Thyroid gland (tissue), 4 donors: ENCODE results near the gene NFIA.

Experiments used
- CTCF ChIP-seq, 6 experiments: fragments of 200-600 bp in 3 of 6; fragments of 450-650 bp in 3 of 6; sonication (generic) in 3 of 6; IDR thresholded peaks; one replicate each; pipeline ENCODE4 v1.5.1; 2016 to 2019; ENCODE audit warnings: antibody characterized with exemption in 6 of 6, mild to moderate bottlenecking in 2 of 6, inconsistent platforms in 1 of 6, moderate library complexity in 1 of 6
- POLR2A ChIP-seq, 2 donors: fragments of 450-650 bp; IDR thresholded peaks; one replicate each; pipeline ENCODE4 v1.6.1; 2017; ENCODE audit warnings: antibody characterized with exemption in 2 of 2, mild to moderate bottlenecking in 2 of 2, moderate library complexity in 1 of 2

GRCh38 chr1:61064673-61065072 lies 17.7 kb upstream of the NFIA start:
- no peak for TF ChIP-seq CTCF (IDR thresholded peaks at IDR 0.05)
- no peak for TF ChIP-seq POLR2A (IDR thresholded peaks at IDR 0.05)
